GM19372 (cell line): ENCODE measurements around the gene CERS4.
"Not testable (repeated sequence)": the region's sequence is repeated elsewhere in the genome, so short reads cannot be mapped to it uniquely, and the experiment has no call there.

ENCODE experiments used
- ATAC-seq: cut with Tn5 transposase; IDR thresholded peaks from one replicate; pipeline ENCODE4 v1.9.1; 2021; ENCODE audit warnings: mild to moderate bottlenecking, low read depth, moderate library complexity; ENCODE audit not compliant: unreplicated experiment

CERS4 gene

DNA sequence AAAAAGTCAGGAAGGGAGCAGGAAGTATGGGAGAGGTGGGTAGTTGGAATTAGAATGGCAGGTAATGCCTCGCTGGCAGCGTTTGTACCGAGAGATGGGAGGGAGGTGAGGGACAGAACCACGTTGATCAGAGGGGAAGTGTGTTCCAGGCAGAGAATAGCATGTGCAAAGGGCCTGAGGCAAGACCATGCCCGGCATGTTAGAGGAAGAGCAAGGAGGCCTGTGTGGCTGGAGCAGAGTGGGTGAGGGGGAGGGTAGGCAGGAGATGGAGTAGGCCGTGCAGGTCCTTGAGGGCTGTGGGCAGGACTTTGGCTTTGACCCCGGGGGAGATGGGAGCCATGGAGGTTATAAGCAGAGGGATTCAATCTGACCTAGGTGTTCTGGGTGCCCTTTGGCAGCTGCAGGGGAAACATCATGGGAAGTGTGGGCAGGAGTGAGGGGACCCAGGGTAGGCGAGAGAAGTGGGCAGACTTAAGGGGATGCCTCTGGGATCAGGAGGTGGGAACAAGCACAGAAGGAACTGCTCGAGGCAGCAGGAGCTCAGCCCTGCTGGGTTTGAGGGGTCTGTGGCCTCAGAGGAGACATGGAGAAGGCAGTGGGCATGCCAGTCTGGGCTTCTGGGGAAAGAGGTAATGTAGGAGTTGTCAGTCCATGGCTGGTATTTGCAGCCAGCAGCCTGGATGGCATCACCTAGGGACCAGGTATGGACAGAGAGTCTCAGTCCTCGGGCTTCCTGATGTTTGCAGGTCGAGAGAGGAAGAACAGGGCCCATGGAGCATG lies 50.2 kb downstream of the CERS4 start:
- ATAC-seq, result no peak

- ATAC-seq, result no peak
Measured at GRCh38 chr19:8259922-8260247, 50.7 kb downstream of the CERS4 start.

GRCh38 chr19:8261347-8261746 lies 52.2 kb downstream of the CERS4 start:
- ATAC-seq, result no peak

- ATAC-seq, result no peak
Measured at GRCh38 chr19:8261881-8262280, 52.7 kb downstream of the CERS4 start.

DNA sequence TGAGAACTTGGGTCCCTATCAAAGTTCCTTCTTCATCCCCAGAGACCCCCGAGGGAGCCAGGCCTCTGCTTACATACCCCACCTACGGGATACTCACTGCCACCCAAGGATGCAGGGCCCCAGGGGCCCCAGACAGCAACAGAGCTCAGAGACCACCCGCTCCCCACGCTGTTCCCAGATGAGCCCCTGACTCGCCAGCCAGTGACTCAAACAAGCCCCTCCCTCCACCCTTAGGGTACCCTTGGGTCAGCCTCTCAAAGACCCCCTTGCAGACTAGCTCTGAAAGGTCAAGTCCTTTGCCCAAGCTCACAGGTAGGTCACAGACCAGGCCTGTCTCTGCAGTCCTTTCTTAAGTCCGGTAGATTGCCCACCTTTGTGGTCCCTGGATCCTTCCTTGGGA lies 53.3 kb downstream of the CERS4 start:
- no peak for ATAC-seq

GRCh38 chr19:8264248-8264647 lies 55.1 kb downstream of the CERS4 start:
- not testable (repeated sequence) for ATAC-seq

- ATAC-seq, result no peak
Measured at GRCh38 chr19:8265872-8266271, 56.7 kb downstream of the CERS4 start.

- ATAC-seq, result no peak
Measured at GRCh38 chr19:8269724-8270123, 60.6 kb downstream of the CERS4 start.

GRCh38 chr19:8276508-8276907 lies 67.3 kb downstream of the CERS4 start:
- not testable (repeated sequence) for ATAC-seq

DNA sequence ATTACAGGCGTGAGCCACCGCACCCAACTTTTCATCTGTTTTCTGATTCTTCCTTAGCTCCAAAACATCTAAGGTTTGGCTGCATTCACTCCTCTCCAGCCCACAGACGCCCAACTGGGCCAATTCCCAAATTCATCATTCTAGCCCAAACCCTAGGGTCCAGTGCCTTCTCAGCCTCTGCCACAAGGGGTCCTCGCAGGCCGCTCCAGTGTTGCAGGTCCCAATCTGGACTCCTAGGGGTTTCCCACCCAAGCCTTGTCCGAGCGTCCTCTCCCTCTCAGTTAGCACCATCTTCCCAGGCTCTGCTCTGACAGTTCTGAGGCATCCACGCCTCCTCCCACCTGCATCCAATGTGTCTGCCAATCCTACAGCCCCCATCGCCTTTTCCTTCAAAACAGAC lies 82.2 kb downstream of the CERS4 start:
- ATAC-seq, result not testable (repeated sequence)

DNA sequence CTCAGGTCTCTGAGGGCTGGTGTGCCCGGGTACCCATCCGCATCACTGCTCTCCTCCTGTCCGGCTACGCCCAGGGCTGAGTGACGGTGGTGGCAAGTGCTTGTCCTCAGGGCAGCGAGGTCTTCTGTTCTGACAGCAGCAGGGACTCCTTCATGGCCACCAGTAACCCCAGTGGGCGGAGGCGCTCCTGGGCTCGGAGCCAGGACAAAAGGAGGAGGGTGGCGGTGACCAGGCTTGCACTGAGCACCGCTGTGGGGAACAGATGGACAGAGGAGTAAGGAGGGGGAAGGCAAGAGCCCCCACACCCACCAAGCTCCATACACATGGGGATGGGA lies 93.2 kb downstream of the CERS4 start:
- no peak for ATAC-seq

- no peak for ATAC-seq
Measured at GRCh38 chr19:8302734-8303133, 93.6 kb downstream of the CERS4 start.

DNA sequence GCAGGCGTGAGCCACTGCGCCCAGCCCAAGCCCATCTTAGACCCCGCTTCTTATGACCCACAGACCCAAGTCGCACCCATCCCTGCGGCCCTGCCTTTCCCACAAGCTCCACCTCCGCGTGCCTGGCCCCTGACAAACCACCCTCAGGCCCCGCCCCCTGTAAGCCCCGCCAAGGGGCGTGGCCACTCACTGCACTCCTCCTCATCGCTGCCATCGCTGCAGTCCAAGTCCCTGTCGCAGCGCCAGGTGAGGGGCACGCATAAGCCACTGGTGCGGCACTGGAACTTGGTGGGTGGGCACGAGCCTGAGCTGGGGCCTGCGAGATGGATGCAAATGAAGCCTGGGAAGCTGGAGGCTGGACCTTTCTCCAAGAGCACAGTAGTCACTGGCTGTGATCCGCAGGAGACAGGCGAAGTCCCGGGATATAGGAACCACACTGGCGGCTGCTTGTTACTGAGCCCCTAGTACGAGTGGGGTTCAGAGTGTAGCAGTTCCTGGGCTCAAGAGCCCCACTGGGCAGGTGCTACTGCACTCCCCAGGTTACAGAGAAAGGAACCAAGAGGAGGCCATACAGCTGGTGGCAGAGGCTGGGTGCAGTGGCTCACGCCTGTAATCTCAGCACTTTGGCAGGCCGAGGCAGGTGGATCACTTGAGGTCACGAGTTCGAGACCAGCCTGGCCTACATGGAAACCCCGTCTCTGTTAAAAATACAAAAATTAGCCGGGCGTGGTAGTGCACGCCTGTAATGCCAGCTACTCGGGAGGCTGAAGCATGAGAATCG lies 95.9 kb downstream of the CERS4 start:
- no peak for ATAC-seq

DNA sequence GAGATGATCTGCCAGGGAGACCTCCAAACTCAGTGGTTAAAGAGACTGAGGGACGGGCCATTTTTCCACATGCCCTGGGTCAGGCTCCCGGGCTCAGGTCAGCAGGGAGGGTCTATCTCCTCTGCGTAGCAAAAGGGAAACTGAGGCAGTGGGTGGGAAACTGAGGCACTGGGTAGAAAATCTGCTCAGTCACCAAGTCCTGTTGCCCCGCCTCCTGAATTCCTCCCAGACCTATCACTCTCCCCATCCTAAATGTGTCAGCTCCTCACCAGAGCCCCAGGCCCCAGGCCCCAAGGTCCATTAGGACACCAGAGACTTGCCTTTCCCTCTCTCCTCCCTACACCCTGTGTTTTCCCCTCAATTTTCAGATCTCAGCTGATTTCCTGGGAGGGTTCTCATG lies 96.6 kb downstream of the CERS4 start:
- ATAC-seq, result no peak

DNA sequence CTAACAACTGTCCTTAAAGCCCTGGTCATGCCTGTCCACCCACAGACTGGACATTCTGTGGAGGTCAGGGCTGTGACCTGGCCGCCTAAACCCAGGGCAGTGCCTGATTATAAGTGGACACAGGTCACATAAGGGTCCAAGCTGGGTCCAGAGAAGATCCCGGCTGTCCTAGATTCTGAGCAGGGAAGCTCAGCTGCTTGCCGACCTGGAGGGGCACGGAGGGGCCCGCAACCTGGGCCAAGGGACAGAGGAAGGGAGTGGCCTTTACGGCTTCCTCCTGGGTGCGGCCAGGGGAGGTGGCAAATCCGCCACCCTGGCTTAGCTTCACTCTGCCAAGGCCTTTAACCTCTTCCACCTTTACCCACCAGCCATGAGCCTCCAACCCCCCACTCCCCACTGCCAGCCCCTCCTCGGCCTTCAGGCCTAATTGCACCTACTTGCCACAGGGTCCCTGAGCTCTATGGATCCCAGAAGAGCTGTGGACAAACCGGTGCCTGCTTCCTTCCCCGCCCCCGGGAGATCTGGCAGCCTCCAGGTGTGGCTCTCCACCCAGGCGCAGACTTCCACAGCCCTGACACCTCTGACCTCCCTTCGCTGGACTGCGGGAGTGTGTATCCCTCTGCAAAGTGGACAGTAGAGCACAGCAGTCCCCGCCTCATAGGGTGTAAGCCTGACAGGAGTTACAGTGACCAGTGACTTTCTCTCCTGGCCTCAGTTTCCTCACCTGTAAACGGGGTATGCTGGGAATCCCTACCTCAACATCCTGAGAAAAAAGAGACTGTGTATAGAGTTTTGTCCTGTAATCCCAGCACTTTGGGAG lies 97.3 kb downstream of the CERS4 start:
- no peak for ATAC-seq

DNA sequence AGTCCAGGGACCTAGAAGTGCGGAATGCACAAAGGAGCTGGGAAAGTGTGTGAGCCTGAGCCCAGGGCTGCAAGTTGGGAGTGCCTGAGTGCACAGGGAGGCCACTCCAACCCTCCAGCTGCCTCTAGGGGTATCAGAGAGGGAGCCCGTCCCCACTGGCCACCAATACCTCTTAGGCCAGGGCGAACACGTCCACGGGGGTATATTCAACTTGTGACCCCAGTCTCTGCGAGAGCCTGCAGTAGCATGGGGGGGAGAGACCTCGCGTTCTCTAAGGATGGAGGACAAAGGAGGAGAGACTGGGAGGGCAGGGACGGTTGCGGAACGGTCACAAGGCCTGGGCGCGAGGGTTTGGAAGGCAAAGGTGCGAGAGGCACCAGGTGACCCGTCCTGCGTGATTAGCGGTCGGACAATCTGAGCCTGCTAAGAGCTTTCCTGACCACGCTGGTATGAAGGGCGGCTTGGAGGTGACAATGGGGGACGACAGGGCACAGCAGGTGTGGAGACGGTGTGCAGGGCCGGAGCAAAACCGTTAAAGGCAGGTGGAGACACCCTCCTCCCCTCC lies 98.3 kb downstream of the CERS4 start:
- no peak for ATAC-seq

- peak; percentile 68 for ATAC-seq
Measured at GRCh38 chr19:8307965-8308866, 99.0 kb downstream of the CERS4 start, which contains the start of gene CD320. Gene CD320, minus strand, starts transcription at chr19:8308358. Its CDS starts 68 bp downstream, at chr19:8308290.

GRCh38 chr19:8308891-8309291 lies 99.7 kb downstream of the CERS4 start:
- ATAC-seq, result no peak

GRCh38 chr19:8310342-8311055 lies 101.3 kb downstream of the CERS4 start:
- ATAC-seq, result no peak
